ENCODE results near the gene TEP1. TPM values are rescaled to one million over a fixed set of nuclear protein-coding genes. Genes with fewer than 3 reads are reported as not detected.
"Not testable (repeated sequence)": the region's sequence is repeated elsewhere in the genome, so short reads cannot be mapped to it uniquely, and the experiment has no call there.

TEP1 gene
- 16.6 and 28.2 TPM in 2 replicates for total RNA-seq

DNA sequence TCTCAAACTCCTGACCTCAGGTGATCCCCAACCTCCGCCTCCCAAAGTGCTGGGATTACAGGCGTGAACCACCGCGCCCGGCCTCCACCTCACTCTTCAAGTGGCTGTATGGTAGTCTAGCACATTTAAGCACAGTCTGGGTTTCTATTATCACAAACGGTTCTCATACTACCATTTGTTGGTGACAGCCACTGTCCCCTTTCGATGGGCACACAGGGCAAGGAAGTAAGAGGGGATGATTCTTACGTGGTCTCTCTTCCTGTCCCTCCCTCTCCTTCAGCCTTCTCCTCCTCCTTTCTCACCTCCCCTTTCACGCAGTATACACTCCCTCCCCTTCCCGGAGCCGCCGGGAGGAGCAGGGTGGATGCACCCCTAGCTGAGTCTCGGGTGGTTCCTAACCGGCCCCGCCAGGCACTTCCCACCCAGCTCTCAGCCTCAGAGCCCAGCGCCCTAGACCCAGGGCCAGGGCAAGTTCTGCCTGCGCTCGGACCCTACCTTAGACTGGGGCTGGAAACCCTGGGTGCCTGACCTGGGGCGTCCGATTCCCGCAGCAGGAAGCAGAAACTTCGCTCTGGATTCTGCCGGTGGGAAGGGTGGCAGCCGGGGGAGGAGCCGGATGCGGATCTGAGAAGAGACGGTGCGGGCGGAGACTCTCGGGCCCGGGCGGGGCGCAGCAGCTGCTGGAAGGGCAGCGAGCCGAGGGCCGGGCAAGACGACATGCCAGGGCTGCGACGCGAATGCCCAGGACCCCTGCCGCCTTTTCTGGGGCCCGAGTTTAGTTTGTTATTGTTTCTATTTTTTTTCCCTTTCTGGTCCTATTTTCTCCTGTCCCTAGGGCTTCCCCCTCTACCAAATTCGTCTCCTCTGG lies at the start of gene TEP1:
Gene TEP1, minus strand, starts transcription at position 626 of the 868 bp plus-strand sequence. CDS start 5,062 bp downstream, outside the sequence.
- peak; percentile 46 for DNase-seq (ENCODE audit: low read depth, low spot score)

DNA sequence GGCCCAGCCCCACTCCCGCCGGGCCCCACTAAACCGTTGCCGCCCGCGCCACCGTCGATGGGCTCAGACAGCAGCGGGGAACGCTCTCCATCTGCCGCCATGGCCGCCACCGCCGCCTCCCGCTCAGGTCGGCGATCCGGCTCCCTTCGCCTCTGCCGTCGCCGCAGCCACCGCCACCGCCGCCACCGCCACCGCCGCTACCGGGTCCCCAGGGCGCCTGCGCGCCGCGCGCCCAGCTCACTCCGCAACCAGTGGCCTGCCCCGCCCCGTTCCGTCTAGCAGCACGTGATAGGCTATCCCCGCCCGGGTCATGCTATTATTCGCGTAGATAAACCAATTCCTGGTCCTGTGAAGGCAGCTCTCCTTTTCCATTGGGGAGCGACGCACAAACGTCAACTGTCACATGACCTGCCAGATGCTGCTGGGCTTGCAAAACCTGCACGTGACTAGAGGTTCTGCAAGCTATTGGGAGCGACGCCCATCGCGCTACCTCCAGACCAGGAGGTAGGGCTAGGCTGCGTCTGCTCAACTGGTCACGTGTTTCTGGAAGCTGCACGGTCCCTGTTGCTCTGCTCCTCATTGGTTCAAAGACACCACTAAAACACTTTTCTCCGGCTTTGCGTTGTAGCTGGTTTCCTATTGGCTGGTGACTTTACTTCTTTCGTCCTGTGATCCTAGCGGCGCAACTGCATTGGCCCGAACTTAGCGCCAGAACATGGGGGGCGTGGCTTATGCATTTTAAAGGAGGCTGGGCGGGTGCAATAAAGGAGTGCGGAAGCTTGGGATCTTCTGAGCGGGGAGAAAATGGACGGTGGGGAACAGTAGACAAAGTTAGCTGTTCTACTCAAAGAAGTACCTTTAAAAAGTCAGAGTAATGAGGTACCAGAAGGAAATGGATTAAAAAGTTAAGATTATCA lies 48.2 kb upstream of the TEP1 start, which contains the start of gene PIP4P1:
Gene PIP4P1, minus strand, starts transcription at position 210 of the 917 bp plus-strand sequence. Its CDS starts 109 bp downstream, at position 101.
- DNase-seq (ENCODE audit: low read depth, low spot score), result peak; percentile 100

DNA sequence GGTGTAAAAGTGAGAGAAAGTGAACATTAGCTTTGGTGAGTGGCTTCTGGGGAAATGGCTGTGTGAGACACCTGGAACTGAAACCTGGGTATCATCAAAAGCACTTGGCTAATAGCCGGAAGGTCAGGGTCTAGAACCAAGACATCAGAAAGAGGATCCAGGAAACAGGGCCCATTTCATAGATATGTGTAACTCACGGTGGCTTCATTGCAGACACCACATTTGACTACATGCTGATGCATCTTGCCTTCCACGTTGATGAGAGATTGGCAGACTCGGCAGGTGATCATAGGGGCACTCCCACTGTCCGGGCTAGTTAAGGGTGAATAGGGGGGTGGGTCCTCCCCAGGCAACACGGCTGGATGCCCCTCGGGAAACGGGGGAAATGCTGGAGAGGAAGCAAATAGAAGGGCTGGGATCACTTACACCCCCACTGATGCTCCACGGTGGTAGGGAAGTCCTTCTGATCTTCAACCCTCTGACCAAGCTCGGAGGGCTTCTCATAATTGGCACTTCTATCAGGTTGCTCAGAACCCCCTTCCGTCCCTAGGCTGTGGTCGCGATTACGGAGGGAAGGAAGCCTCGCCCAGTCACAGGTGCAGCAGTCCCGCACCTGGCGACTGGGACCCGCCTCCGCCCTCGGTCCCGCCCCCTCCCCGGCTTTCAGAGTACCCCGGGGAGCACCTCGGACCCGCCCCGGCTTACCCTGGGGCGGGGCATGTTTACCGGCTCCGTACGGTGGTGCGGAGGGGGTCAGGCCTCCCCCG lies 47.3 kb upstream of the TEP1 start:
- no peak for DNase-seq (ENCODE audit: low read depth, low spot score)

DNA sequence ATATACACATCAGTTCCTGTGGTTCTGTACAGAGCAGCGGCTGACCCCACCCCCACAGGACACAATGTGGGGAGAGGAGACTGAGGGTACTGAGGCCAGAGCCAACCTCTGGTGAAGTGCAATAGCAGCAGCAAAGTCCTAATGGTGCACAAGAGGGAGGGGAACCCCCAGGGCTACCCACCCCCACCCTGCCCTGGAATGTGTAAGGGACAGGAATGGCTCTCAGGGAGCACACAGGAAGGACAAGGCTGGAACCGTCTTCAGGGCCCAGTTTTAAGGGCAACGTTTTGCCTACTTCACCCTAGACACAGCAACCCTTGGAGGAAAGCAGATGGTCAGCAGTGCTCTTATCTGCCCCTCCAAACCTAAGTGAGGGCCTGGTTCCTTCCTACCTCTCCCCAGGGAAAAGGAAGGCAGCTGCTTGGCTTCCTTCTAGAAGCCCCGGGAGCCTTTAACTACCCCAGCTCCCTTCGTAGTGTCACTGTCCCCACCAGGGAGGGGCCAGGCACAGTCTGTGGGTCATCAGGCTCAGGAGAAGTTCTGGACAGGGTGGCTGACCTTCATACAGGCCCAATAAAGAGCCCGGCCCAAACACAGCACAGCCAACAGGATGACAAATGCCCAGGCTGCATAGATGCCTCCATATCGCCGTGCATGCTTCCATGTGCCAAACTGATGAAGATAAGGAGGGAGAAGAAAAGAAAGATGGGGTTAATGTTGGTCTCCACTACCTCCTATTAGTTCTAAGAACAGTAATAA lies 44.9 kb upstream of the TEP1 start:
- no peak for DNase-seq (ENCODE audit: low read depth, low spot score)

DNA sequence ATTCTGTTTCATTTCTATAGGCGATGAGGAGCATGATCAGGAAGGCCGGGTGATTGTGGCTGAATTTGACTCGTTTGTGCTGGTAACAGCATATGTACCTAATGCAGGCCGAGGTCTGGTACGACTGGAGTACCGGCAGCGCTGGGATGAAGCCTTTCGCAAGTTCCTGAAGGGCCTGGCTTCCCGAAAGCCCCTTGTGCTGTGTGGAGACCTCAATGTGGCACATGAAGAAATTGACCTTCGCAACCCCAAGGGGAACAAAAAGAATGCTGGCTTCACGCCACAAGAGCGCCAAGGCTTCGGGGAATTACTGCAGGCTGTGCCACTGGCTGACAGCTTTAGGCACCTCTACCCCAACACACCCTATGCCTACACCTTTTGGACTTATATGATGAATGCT lies 43.7 kb upstream of the TEP1 start:
- no peak for DNase-seq (ENCODE audit: low read depth, low spot score)

- peak; percentile 66 for DNase-seq (ENCODE audit: low read depth, low spot score)
These were observed 42.3 kb upstream of the TEP1 start for GRCh38 chr14:20455355-20456300.

DNA sequence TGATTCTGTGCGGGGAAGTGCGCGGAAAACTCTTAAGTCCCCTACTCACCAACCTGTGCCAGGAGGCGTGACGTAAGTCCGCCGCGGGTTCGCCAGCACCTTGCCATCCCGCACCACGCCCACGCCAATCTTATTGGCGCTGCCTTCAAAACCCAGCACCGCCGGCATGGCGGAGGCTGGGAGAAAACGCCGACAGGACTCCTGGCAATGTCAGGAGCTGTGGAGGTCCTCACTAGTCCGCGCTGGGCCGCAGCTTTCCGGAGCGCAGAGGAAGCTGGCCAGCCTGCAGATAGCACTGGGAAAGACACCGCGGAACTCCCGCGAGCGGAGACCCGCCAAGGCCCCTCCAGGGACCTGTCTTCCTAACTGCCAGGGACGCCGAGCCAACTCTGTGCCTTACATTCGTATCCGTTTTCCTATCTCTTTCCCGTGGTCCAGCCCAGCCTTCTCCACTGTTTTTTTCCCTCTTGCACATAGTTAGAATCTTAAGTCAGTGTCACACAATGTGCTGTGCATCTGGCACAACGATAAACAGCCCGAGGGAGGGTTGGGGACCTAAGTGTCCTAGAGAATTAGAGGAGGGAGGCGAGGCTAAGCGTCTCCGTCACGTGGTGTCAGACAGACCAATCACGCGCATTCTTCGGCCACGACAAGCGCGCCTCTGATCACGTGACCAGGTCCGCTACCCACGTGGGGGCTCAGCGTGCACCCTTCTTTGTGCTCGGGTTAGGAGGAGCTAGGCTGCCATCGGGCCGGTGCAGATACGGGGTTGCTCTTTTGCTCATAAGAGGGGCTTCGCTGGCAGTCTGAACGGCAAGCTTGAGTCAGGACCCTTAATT lies 41.4 kb upstream of the TEP1 start, which contains the start of the genes APEX1 and OSGEP:
Gene APEX1, plus strand, starts transcription at position 711 of the 839 bp plus-strand sequence. CDS start 420 bp downstream, outside the sequence.
Gene OSGEP, minus strand, starts transcription at position 297 of the 839 bp plus-strand sequence. Its CDS starts 129 bp downstream, at position 168.
- DNase-seq (ENCODE audit: low read depth, low spot score), result peak; percentile 96

GRCh38 chr14:20452831-20453230 lies 39.5 kb upstream of the TEP1 start:
- not testable (repeated sequence) for DNase-seq (ENCODE audit: low read depth, low spot score)

DNA sequence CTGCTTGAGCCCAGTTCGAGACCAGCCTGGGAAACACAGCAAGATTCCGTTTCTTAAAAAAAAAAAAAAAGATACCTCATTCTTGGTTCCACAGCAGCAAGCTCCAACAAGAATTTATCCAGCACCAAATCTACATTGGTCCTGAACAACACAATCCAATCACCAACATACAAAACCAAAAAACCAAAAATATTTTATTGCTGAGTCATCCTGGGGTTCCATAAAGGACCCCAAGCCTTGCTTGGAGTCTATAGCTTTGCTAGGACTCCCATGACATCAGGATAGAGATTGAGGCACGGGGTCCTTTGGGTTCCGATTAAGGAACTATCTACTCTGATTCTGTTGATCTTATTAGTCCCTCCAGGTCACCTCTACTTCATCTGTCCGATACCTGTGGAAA lies 33.6 kb upstream of the TEP1 start:
- DNase-seq (ENCODE audit: low read depth, low spot score), result no peak

- DNase-seq (ENCODE audit: low read depth, low spot score), result not testable (repeated sequence)
These were observed 30.3 kb upstream of the TEP1 start for GRCh38 chr14:20443650-20444049.

DNA sequence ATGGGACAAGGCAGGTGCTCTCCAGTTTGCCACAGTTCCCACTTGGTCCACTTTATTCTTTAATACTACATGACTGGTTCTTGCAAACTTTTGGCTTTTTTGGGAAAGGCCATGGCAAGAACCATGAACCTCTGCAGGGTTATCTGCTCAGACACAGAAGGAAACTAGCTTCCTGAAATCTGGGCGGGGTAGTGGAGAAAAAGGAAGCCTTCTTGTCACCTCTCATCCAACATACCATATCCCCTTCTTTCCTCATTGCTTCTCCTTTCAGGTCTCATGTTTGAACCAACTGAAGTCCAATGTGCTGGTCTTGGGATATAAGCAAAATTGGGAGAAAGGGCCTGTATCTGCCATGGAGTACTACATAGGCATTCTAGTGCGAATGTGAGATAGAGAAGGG lies 28.2 kb upstream of the TEP1 start:
- no peak for DNase-seq (ENCODE audit: low read depth, low spot score)

GRCh38 chr14:20440882-20441281 lies 27.6 kb upstream of the TEP1 start:
- DNase-seq (ENCODE audit: low read depth, low spot score), result no peak

- no peak for DNase-seq (ENCODE audit: low read depth, low spot score)
These were observed 27.2 kb upstream of the TEP1 start for GRCh38 chr14:20440465-20440864.

- DNase-seq (ENCODE audit: low read depth, low spot score), result no peak
These were observed 25.4 kb upstream of the TEP1 start for GRCh38 chr14:20438664-20439063.

GRCh38 chr14:20436363-20436755 lies 23.1 kb upstream of the TEP1 start:
- no peak for DNase-seq (ENCODE audit: low read depth, low spot score)

GRCh38 chr14:20435582-20436362 lies 22.5 kb upstream of the TEP1 start, which contains the start of gene KLHL33:
KLHL33 (minus strand) TSS chr14:20436166; CDS start chr14:20435811, 355 bp downstream.
- no peak for DNase-seq (ENCODE audit: low read depth, low spot score)
